ENCODE results near the gene STAT5B. TPM values are rescaled to one million over a fixed set of nuclear protein-coding genes. Genes with fewer than 3 reads are reported as not detected.

Gene STAT5B
- total RNA-seq, 1 experiment from 2014 or later: 7.1 TPM

DNA sequence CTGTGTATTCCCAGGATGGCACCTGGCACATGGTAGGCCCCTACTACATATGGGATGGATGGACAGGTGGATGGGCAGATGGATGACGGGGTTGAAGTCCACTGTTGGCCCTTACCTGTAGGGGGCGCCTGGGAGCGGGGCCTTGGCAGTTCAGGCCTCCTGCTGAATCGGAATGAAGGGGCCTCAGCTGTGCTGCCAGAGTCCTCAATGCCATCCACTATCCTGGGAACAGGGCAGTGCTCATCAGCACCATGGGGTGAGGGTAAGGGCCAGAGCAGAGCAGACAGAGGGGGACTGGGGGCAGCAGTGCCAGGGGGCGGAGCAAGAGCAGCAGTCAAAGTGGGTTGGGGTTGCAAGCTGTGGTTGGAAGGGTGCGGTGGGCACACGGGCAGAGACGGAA, 113.1 kb downstream of the STAT5B start:
- POLR2A ChIA-PET: no interaction called here
- DNase-seq (ENCODE audit: low read depth, low spot score): peak; percentile 18

DNA sequence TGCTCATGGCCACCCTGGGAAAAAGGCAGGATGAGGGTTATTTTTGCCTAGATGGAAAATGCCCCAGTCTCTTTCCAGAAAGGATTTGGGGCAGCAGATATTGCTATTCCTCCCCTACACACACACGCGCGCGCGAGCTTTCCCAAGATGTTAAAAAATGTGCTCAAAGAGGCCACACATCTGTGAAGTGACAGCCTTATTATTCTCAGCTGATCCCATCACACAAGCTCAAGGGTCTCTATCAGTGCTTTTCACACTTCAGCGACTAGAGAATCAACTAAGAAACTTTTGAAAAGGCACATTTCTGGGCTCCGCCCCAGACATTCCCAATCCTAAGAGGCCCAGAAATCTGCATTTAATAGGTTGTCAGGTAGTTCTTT, 115.7 kb downstream of the STAT5B start:
- Histone ChIP-seq H2AFZ (ENCODE audit: low read depth, low read length, poor library complexity, severe bottlenecking) (no peak overlapping the region), H3K4me2 (ENCODE audit: low read length) (no peak overlapping the region), H3K36me3 (ENCODE audit: control insufficient read depth in 1 of 2, insufficient read depth in 2 of 2, low read length in 2 of 2) (no peaks in the 10 kb centered on the region), H3K9ac (ENCODE audit: low read length) (no peak overlapping the region), H3K79me2 (ENCODE audit: insufficient read depth, low read length) (no peaks in the 10 kb centered on the region), H3K4me1 (ENCODE audit: control insufficient read depth in 1 of 2, insufficient read depth in 2 of 2, low read length in 2 of 2) (peaks cover 0 to 2% of the 10 kb centered on the region in 2 experiments; a peak in 1 of 4 replicates), H3K9me2 (ENCODE audit: insufficient read depth) (no peaks in the 10 kb centered on the region), H4K20me1 (ENCODE audit: insufficient read depth) (no peaks in the 10 kb centered on the region), H3K9me3 (ENCODE audit: control insufficient read depth in 1 of 2, insufficient read depth in 1 of 2, low read depth in 1 of 2, low read length in 2 of 2) (no peaks in the 10 kb centered on the region), H3K27me3 (ENCODE audit: insufficient read depth, low read length) (no peaks in the 10 kb centered on the region), H3K27ac (ENCODE audit: low read depth, low read length) (no peak overlapping the region), H3K4me3 (replicated peaks in 1 of 2; ENCODE audit: low read depth in 1 of 2, low read length in 2 of 2) (no peak overlapping the region)
- no peak for ATAC-seq
- ChIA-PET CTCF (interaction anchor here (1.0 kb wide), 1 partner anchor 21 kb away, joined by 3 read pairs; no protein-coding TSS in a partner anchor), POLR2A (no interaction called here), RAD21 (ENCODE audit: low non-redundant PET in 1 of 2, low total read pairs in 2 of 2, uncharacterized antibody in 2 of 2, unreplicated experiment in 2 of 2) (no interaction called here)
- DNase-seq (ENCODE audit: low read depth, low spot score): no peak
- intact Hi-C loops (cut with micrococcal nuclease): no loop called here
- TF ChIP-seq EZH2phosphoT487 (IDR thresholded peaks at IDR 0.05; ENCODE audit: borderline replicate concordance): no peak
- no TSS peak for BruUV-seq (replicated peaks)

More for the DNA sequence above, 113.1 kb downstream of the STAT5B start:
- Histone ChIP-seq H3K27ac (ENCODE audit: low read depth, low read length) (no peak overlapping the region), H3K4me1 (ENCODE audit: control insufficient read depth in 1 of 2, insufficient read depth in 2 of 2, low read length in 2 of 2) (no peaks in the 10 kb centered on the region), H4K20me1 (ENCODE audit: insufficient read depth) (no peaks in the 10 kb centered on the region), H3K36me3 (ENCODE audit: control insufficient read depth in 1 of 2, insufficient read depth in 2 of 2, low read length in 2 of 2) (no peaks in the 10 kb centered on the region), H3K4me2 (ENCODE audit: low read length) (no peak overlapping the region), H3K79me2 (ENCODE audit: insufficient read depth, low read length) (no peaks in the 10 kb centered on the region), H3K27me3 (ENCODE audit: insufficient read depth, low read length) (no peaks in the 10 kb centered on the region), H3K4me3 (replicated peaks in 1 of 2; ENCODE audit: low read depth in 1 of 2, low read length in 2 of 2) (no peak overlapping the region), H3K9me3 (ENCODE audit: control insufficient read depth in 1 of 2, insufficient read depth in 1 of 2, low read depth in 1 of 2, low read length in 2 of 2) (no peaks in the 10 kb centered on the region), H3K9ac (ENCODE audit: low read length) (no peak overlapping the region), H3K9me2 (ENCODE audit: insufficient read depth) (no peaks in the 10 kb centered on the region), H2AFZ (ENCODE audit: low read depth, low read length, poor library complexity, severe bottlenecking) (no peak overlapping the region)
- ATAC-seq: peak; percentile 89
- TF ChIP-seq CBX3 (IDR thresholded peaks at IDR 0.05; ENCODE audit: low read depth) (no peak), CEBPB (IDR thresholded peaks at IDR 0.05; ENCODE audit: low read depth) (no peak)
- TF ChIP-seq, protein P1, sequence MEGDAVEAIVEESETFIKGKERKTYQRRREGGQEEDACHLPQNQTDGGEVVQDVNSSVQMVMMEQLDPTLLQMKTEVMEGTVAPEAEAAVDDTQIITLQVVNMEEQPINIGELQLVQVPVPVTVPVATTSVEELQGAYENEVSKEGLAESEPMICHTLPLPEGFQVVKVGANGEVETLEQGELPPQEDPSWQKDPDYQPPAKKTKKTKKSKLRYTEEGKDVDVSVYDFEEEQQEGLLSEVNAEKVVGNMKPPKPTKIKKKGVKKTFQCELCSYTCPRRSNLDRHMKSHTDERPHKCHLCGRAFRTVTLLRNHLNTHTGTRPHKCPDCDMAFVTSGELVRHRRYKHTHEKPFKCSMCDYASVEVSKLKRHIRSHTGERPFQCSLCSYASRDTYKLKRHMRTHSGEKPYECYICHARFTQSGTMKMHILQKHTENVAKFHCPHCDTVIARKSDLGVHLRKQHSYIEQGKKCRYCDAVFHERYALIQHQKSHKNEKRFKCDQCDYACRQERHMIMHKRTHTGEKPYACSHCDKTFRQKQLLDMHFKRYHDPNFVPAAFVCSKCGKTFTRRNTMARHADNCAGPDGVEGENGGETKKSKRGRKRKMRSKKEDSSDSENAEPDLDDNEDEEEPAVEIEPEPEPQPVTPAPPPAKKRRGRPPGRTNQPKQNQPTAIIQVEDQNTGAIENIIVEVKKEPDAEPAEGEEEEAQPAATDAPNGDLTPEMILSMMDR (IDR thresholded peaks at IDR 0.05 in 2 of 3, conservative IDR thresholded peaks at IDR 0.05 in 1 of 3; ENCODE audit: borderline replicate concordance in 1 of 3, insufficient read depth in 1 of 3, low read depth in 2 of 3, low read length in 2 of 3): peak in 2 of 3 experiments; percentile 82 to 87; a peak in 5 of 6 replicates
- intact Hi-C loops (cut with micrococcal nuclease): no loop called here
- RAD21 ChIA-PET (ENCODE audit: low non-redundant PET in 1 of 2, low total read pairs in 2 of 2, uncharacterized antibody in 2 of 2, unreplicated experiment in 2 of 2): no interaction called here
- CTCF ChIA-PET: interaction anchor here (0.9 kb wide), 1 partner anchor 21 kb away, joined by 4 read pairs; no protein-coding TSS in a partner anchor
- BruUV-seq (replicated peaks): no TSS peak

Data from HCT116 (cell line).